ENCODE results near the gene ANO2. TPM values are rescaled to one million over a fixed set of nuclear protein-coding genes. Genes with fewer than 3 reads are reported as not detected.

ANO2 gene
- polyA plus RNA-seq, 1 donor = 3.9 TPM

DNA sequence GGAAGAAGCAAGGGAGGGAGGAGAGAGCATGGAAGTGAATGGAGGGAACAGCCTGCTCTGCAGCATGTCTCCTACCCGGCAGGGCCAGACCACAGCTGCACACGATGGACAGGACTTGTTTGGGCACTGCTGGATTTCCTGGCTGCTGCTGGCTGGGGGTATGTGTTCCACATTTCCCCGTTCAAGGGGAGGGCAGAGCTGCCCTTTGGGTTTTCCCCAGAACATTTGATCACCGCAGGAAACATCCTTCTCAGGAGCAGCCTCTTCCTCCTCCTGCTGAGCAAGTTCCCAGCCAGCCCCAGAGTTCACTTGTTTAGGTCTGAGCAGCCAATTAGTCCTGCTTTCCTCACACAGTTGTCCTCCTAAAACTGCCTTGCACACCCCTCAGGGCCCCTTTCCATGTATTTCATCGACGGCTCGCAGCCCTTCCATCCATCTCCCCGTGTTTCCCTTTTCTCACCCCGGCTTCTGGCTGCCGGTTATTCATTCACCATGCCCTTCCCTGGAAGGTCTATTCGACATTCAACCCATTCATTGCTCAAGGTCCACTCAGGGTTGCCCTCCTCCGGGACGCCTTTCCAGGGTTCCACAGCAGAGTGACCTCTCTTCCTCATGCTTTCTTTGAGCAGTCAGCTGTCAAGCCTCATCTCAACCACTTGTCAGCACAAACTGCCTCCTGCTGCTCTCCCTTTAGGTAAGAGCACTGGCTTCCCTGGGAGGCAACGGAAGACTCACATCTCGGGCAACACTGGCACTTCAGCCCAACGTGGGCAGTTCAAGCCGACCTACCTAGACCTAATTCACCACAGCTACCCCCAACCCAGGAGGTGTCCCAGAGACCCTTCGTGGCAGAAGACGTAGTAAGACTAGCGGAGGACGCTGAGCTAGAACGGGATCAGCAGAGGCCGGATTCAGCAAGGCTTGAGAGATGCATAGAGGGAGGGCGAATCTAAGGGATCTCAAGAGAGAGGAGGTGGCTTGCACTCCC lies 20.1 kb upstream of the ANO2 start:
- DNase-seq = no peak

DNA sequence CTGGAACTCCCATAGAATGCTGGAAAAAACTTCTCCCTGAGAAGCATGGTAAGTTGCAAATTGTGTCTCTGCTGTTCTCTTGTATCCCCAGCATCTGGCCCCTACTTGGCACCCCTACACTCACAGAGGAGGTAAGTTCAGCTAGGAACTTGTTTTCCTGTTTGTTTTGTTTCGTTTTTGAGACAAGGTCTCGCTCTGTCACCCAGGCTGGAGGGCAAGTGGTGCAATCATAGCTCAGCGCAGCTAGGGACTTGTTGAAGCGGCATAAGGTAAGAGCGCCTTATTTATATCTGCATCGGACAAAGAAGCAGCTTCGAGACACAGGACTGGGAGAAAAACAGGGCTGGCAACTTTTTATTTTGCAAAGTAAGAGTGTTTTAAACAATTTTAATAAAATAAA lies 18.5 kb upstream of the ANO2 start:
- DNase-seq = no peak

- DNase-seq = no peak
These were observed 15.7 kb upstream of the ANO2 start for GRCh38 chr12:5960783-5961182.

- DNase-seq = no peak
These were observed 11.9 kb upstream of the ANO2 start for GRCh38 chr12:5956987-5957386.

GRCh38 chr12:5954661-5955060 lies 9.6 kb upstream of the ANO2 start:
- DNase-seq = no peak

DNA sequence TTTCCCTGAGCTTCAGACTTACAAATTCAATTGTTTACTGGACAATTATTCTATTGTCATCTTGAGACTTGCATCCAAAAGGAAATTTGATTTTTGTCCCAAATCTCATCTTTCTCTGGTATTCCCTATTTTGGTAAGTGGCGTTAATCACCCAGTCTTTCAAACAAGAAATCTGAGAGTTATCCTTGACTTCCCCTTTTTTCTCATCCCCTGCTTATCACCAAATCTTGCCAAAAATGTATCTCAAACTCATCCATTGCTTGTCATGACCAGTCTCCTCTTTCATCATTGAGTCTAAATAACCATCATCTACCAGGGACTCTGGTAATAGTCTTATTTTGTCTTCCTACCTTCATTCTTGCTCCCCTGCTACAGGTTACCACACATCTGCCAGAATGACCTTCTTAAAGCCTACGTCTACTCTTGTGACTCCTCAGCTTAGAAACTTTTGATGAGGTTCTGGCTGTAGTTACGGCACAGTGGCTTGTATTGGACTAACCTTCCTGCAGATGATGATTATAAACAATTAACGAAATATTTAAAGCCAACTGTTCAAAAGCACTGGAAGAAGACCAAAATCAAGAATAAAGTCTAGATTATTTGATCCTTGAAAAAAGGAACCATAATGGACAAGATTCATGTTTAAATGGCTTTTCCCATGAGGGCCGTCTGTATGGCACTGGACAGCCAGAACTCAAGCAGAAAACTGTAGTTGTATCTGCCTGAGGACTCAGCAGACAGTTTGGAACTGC lies 9.0 kb upstream of the ANO2 start:
- DNase-seq = no peak

DNA sequence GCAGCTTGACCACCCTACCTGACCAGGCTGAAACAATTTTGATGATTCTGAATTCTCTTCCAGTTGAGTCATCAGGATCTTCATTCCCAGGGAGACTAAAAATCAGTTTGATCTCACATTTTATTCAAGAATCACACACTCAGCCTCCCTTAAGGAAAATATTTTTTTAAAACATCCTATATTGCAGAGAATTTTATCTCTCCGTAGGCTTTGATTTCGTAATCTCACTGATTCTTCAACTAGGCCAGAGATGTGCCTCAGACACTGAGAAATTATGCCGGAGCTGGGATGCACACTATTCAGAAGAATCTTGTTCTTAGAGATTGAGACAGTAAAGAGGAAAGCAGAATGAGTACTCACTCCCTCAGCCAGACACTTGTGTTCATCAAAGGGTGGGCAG lies 7.0 kb upstream of the ANO2 start:
- DNase-seq = no peak

DNA sequence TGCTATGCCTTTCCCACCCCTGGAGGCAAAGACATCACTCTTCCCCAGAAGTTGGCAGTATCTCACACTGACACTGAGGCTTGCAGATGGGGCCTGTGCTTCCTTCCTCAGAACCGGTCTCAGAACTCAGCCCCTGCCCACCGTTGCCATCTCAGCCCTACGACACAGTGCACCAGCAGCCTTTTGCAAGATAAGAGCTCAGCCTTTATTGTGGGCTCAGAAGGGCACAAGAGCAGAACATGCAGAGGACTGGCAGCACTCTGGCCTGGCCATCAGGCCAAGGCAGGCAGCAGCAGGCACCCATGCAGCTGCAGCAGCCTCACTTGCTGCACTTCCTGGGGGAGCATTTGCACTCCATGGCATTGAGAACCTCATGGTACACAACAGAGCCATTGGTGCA lies 3.6 kb upstream of the ANO2 start:
- DNase-seq = no peak

DNA sequence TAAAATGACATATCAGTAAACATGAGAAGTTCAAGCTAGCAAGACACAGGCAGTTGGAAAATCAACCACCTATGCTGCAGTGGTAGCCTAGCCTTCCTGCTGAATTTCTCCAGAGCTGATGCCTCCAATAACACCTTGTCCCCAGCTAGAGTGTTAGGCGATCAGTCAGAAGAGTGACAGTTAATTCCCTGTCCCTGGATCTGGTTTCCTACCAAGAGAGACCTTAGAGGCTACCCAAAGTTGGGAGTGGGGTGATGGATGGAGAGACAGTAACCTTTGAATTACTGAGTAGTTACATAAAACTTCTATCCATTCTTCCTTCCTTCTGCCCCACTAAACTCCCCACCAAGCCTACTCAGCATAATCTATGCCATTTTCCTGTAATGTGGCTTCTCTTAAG lies 1.9 kb upstream of the ANO2 start:
- no peak for DNase-seq

GRCh38 chr12:5946388-5946787 lies 1.3 kb upstream of the ANO2 start:
- no peak for DNase-seq

DNA sequence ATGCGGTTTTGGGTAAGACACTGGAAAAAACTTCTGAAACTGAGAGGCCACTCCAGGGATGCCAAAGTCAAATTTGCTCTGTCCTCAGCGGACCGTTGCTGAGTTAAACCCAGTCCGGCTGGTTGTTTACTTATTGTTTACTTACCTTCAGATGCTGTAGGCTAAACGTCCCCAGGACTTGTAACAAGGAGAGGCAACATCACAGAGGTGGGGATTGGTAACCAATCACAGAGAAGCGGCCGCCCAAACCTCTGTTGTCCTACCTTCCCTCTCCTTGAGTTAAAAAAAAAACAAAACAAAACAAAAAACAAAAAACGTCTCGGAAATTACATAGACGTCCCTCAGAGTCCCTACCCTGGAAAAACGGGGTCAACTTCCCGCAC lies 380 bp downstream of the ANO2 start:
- no peak for DNase-seq

DNA sequence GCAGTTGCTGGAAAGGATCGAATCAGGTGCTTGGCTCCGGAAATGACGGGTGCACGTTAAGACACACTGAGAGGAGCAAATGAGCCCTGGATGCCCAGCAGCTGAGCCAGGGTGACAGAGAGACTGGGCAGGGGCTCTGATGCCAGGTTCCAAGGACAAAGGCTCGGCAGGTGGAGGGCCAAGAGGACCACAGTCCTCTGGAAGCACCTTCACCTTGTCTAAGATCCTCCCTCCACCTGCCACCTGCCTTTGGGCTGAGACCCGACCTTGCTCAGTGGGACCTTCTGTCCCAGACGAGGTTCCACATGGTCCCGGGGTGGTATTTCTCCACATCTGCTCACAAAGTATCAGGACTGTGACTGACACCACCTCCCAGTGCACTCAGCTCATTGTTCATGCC lies 1.0 kb downstream of the ANO2 start:
- DNase-seq = no peak

DNA sequence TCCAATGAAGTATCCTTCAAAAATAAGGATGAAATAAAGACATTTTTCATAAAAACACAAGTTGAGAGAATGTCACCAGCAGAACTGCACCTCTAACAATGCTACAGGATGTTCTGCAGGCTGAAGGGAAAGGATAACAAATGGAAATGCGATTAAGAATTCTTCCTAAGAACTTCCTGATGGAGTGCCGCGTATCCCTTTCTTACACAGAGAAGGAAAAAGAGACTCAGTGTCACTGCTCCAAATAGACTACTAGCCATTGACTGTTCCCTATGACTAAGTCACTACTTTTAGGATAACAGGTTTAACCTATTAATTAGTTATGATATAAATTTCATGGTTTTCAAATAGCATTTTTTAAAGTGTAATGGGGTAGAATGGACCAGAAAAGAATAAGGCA lies 3.2 kb downstream of the ANO2 start:
- DNase-seq = no peak

GRCh38 chr12:5927732-5928516 lies 17.1 kb downstream of the ANO2 start:
- DNase-seq = no peak

DNA sequence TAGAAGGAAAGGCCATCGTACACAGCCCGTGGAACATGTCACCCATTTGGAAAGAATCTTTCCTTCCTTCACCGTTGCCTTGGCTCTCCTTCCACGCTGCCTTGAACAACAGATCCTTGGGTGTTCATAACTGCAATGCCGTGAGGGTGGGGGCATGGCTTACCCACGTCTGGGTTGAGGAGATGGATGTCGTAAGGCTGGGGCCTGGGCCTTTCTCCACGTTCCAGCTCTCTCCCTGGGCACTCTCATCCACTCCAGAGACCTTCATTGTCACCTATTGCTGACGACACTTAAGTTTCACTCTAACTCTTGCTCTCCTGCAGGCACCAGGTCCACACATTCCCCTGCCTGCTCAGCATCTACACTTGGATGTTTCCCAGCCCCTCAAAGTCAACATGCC lies 19.4 kb downstream of the ANO2 start:
- DNase-seq = no peak

GRCh38 chr12:5924342-5924741 lies 20.7 kb downstream of the ANO2 start:
- no peak for DNase-seq

GRCh38 chr12:5923751-5924150 lies 21.3 kb downstream of the ANO2 start:
- no peak for DNase-seq

GRCh38 chr12:5923043-5923605 lies 21.9 kb downstream of the ANO2 start:
- DNase-seq = no peak

DNA sequence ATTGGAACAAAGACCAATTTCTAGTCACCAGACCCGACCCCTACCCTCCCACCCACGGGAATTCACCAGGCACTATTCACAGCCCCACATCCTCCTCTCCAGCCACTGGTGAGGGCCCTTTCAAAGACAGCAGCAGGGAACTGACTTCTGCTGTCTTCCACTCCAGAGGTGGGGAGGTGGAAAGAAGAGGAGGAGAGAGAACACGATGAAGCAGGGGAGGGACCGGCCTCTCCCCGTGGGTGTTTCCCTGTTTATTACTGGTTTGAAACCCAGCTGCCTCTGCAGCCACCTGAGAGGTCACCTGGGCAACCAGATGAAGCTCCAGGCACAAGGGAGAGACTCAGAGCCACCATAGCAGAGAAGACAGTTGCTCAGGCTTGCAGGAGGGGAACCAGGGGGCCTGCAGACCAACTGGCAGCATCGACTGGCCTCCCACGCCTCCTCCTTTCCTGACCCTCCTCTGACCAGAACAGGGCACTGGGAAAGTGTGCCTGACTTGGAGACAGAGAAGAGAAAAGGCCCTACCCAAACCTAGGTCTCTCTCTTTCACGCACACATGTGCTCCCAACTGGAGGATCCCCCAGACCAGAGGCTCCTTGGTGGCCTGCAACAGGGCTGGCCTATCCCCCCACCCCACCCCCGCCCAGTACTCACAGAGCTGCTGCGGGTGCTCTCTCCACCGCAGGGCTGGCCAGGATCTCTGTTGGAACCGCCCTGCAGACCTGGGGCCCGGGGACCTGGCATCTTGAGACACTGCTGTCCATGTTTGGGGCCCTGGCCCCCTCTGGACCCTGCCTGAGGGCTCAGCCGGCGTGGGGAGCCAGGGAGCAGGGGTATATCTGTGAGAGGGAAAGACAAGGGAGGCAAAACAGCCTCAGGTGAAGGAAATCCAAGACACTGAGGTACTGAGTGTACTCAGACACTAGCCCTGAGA lies 22.8 kb downstream of the ANO2 start:
- DNase-seq = no peak

GRCh38 chr12:5921027-5921909 lies 23.8 kb downstream of the ANO2 start:
- DNase-seq = no peak

All from hindlimb muscle (tissue), 1 donor.